Endothelial cell of umbilical vein (primary cell): ENCODE measurements around the gene IFI27. TPM values are rescaled to one million over a fixed set of nuclear protein-coding genes. Genes with fewer than 3 reads are reported as not detected.

ENCODE experiments used
- BruUV-seq: library from RNA; stranded (reverse); fragments of 400-500 nt; replicated peaks from 2 replicates; lab custom pipeline; 2021; lab: Mats Ljungman, UMichigan
- CTCF ChIA-PET: fragments of 300-600, 350-600 bp; sonication (Branson Sonifier 250); formaldehyde crosslinking; loops from one replicate; lab custom pipeline; 2021; ENCODE audit warnings: antibody characterized with exemption, inconsistent platforms; lab: Charles Lee
- POLR2A ChIA-PET: fragments of 300-600, 350-600 bp; sonication (Branson Sonifier 250); formaldehyde crosslinking; loops from one replicate; lab custom pipeline; 2021; ENCODE audit warnings: antibody characterized with exemption, inconsistent platforms; lab: Charles Lee
- DNase-seq: peaks from one replicate; pipeline ENCODE4 v3.0.0-alpha.2; 2011; ENCODE audit warnings: low read depth, low spot score
- FAIRE-seq: peaks from 2 replicates; lab custom pipeline; 2011; peaks lifted over from hg19 to GRCh38; lab: Jason Lieb, UNC
- H2AFZ ChIP-seq: 2 replicates; pipeline ENCODE4 v1.6.0; 2012; ENCODE audit warnings: low read depth, low read length, control low read depth, inconsistent platforms
- H3K27ac ChIP-seq: 2 replicates; pipeline ENCODE4 v1.5.1; 2011; ENCODE audit warnings: low read depth, mild to moderate bottlenecking, control low read depth, low read length, moderate library complexity; ENCODE audit not compliant: insufficient read depth
- H3K27me3 ChIP-seq, 2 experiments: 2 replicates each; pipeline versions ENCODE4 v1.6.0 to v1.6.1; 2011; ENCODE audit warnings: low read length in 2 of 2, mixed read lengths in 1 of 2; ENCODE audit not compliant: control insufficient read depth in 2 of 2, insufficient read depth in 2 of 2
- H3K36me3 ChIP-seq, 2 experiments: 2 replicates in 1 of 2; 3 replicates in 1 of 2; pipeline ENCODE4 v1.5.1; 2011; ENCODE audit warnings: low read length in 2 of 2, mild to moderate bottlenecking in 1 of 2, moderate library complexity in 1 of 2; ENCODE audit not compliant: control insufficient read depth in 2 of 2, insufficient read depth in 2 of 2; ENCODE audit errors: extremely low read depth in 1 of 2
- H3K4me1 ChIP-seq: 3 replicates; pipeline ENCODE4 v1.5.1; 2011; ENCODE audit warnings: mild to moderate bottlenecking, low read length; ENCODE audit not compliant: control insufficient read depth, insufficient read depth; ENCODE audit errors: extremely low read depth
- H3K4me2 ChIP-seq: 2 replicates; pipeline ENCODE4 v1.6.1; 2011; ENCODE audit warnings: low read length, control low read depth, mixed read lengths; ENCODE audit not compliant: insufficient read depth
- H3K4me3 ChIP-seq, 3 experiments: fragments of 200-600 bp in 1 of 3; sonication (generic), shearing (Covaris generic) in 1 of 3; replicated peaks in 1 of 3; 2 replicates each; pipeline ENCODE4 v1.5.1; 2011 to 2016; ENCODE audit warnings: control low read depth in 3 of 3, low read length in 3 of 3, mild to moderate bottlenecking in 2 of 3, inconsistent platforms in 1 of 3, low read depth in 1 of 3, moderate library complexity in 1 of 3; ENCODE audit not compliant: insufficient read depth in 1 of 3
- H3K79me2 ChIP-seq: 2 replicates; pipeline ENCODE4 v1.6.0; 2012; ENCODE audit warnings: low read length, inconsistent platforms; ENCODE audit not compliant: control insufficient read depth, insufficient read depth
- H3K9ac ChIP-seq: replicated peaks from 2 replicates; pipeline ENCODE3; 2011; ENCODE audit warnings: low read length, control low read depth; ENCODE audit not compliant: insufficient read depth; ENCODE audit errors: extremely low read depth
- H3K9me1 ChIP-seq: replicated peaks from 3 replicates; pipeline ENCODE4 v1.6.0; 2011; ENCODE audit warnings: mild to moderate bottlenecking, low read length; ENCODE audit not compliant: control insufficient read depth, insufficient read depth; ENCODE audit errors: extremely low read depth
- H3K9me3 ChIP-seq: replicated peaks from 2 replicates; pipeline ENCODE4 v1.5.1; 2012; ENCODE audit warnings: low read length, inconsistent platforms; ENCODE audit not compliant: control insufficient read depth, insufficient read depth
- H4K20me1 ChIP-seq: replicated peaks from 2 replicates; pipeline ENCODE3; 2011; ENCODE audit warnings: mild to moderate bottlenecking, low read length; ENCODE audit not compliant: control insufficient read depth, insufficient read depth; ENCODE audit errors: extremely low read depth
- CTCF ChIP-seq, 2 donors: IDR thresholded peaks; 1 replicate in 1 of 2; 2 replicates in 1 of 2; pipeline ENCODE4 v1.5.1; 2011; ENCODE audit warnings: low read length in 2 of 2, mild to moderate bottlenecking in 2 of 2, moderate library complexity in 2 of 2, control low read depth in 1 of 2, inconsistent platforms in 1 of 2, low read depth in 1 of 2; ENCODE audit not compliant: insufficient read depth in 1 of 2; ENCODE audit errors: extremely low read depth in 1 of 2
- EZH2 ChIP-seq: IDR thresholded peaks from 2 replicates; pipeline ENCODE4 v1.6.1; 2012; ENCODE audit warnings: borderline replicate concordance, low read depth, mild to moderate bottlenecking, moderate library complexity, low read length, inconsistent platforms; ENCODE audit not compliant: severe bottlenecking
- FOS ChIP-seq: IDR thresholded peaks from 2 replicates; pipeline ENCODE4 v1.6.1; 2011; ENCODE audit warnings: mild to moderate bottlenecking, low read length, moderate library complexity, borderline replicate concordance; ENCODE audit not compliant: insufficient read depth
- GATA2 ChIP-seq: IDR thresholded peaks from 2 replicates; pipeline ENCODE4 v1.7.0; 2011; ENCODE audit warnings: low read depth, mild to moderate bottlenecking, moderate library complexity, mixed read lengths, low read length; ENCODE audit not compliant: insufficient read length, insufficient read depth
- JUN ChIP-seq: IDR thresholded peaks from 2 replicates; pipeline ENCODE4 v1.6.1; 2011; ENCODE audit warnings: borderline replicate concordance, low read depth; ENCODE audit not compliant: insufficient read length, insufficient read depth
- MAX ChIP-seq: IDR thresholded peaks from 2 replicates; pipeline ENCODE4 v1.6.1; 2011; ENCODE audit not compliant: insufficient read depth, insufficient read length
- MYC ChIP-seq: IDR thresholded peaks from one replicate; pipeline ENCODE4 v1.6.1; 2011; ENCODE audit warnings: mild to moderate bottlenecking, low read depth, low read length
- POLR2A ChIP-seq: IDR thresholded peaks from 2 replicates; pipeline ENCODE4 v1.6.1; 2012; ENCODE audit warnings: low read depth, mild to moderate bottlenecking, control low read depth, low read length
- POLR2AphosphoS5 ChIP-seq: IDR thresholded peaks from 2 replicates; pipeline ENCODE4 v1.6.1; 2012; ENCODE audit warnings: low read depth, mild to moderate bottlenecking, control low read depth, low read length, moderate library complexity; ENCODE audit not compliant: insufficient read depth
- dilution Hi-C: fragments of 300-500 bp; cut with MboI; formaldehyde crosslinking; loops from one replicate; pipeline ENCODE4 v1.15.0; 2019; ENCODE audit warnings: low sequenced_read_pairs; ENCODE audit not compliant: extremely low pct_ligation_motif_present
- intact Hi-C: fragments of 100-400 bp; cut with micrococcal nuclease; formaldehyde crosslinking; loops from one replicate; pipeline ENCODE4 v1.10.0; 2022
- polyA plus RNA-seq, 4 experiments: library from polyadenylated mRNA; depleted of rRNA in 3 of 4; stranded (reverse) in 3 of 4; unstranded in 1 of 4; fragments of >200 nt; gene quantifications; 2 replicates each; pipeline versions ENCODE4 v1.2.1 to v1.2.3, GENCODE V29; 2011 to 2012; ENCODE audit warnings: missing spikeins in 1 of 4
- total RNA-seq: library from RNA; stranded (reverse); gene quantifications from 2 replicates; pipeline ENCODE4 v1.2.3, GENCODE V29; 2021

Gene IFI27
- total and polyA plus RNA-seq, 2 donors (not counting 3 experiments of a cell fraction or from before 2014, with no cell fraction given): 126 to 1,265 TPM

GRCh38 chr14:94136575-94137331 lies 26.2 kb downstream of the IFI27 start:
- H4K20me1 ChIP-seq: no peaks in the 10 kb centered on the region
- H3K27me3 ChIP-seq: peaks cover 3 to 11% of the 10 kb centered on the region in 2 experiments
- H3K4me1 ChIP-seq: no peaks in the 10 kb centered on the region
- peak; percentile 95 to 96 for TF ChIP-seq CTCF (IDR thresholded peaks at IDR 0.05; ENCODE audit: extremely low read depth in 1 of 2, insufficient read depth in 1 of 2, low read depth in 1 of 2, low read length in 2 of 2)
- TF ChIP-seq POLR2AphosphoS5: no peak
- H3K4me2 ChIP-seq: no peak overlapping the region
- ChIA-PET POLR2A (no interaction called here), CTCF (interaction anchor here (0.6 to 4.1 kb wide), 54 partner anchors 8 to 582 kb away, joined by 3 to 347 read pairs (median 6); partner anchors contain the start of genes DDX24, IFI27L1, IFI27L2 and OTUB2)
- H2AFZ ChIP-seq: no peak overlapping the region
- no peak overlapping the region for H3K4me3 ChIP-seq
- DNase-seq (peak; percentile 80), FAIRE-seq (peak; percentile 91)
- intact Hi-C loops: loop anchor here (1.0 to 10.0 kb wide), 8 partner anchors 44 to 482 kb away; partner anchors contain the start of genes DDX24 and IFI27L1
- BruUV-seq: no TSS peak
- no peak overlapping the region for H3K9ac ChIP-seq
- H3K36me3 ChIP-seq: no peaks in the 10 kb centered on the region
- no peak overlapping the region for H3K27ac ChIP-seq
- H3K9me1 ChIP-seq: no peaks in the 10 kb centered on the region
- no peaks in the 10 kb centered on the region for H3K9me3 ChIP-seq
- dilution Hi-C loops: no loop called here
- H3K79me2 ChIP-seq: no peaks in the 10 kb centered on the region

- Histone ChIP-seq H3K4me2 (no peak overlapping the region), H3K79me2 (no peaks in the 10 kb centered on the region), H3K9ac (no peak overlapping the region), H3K27ac (no peak overlapping the region), H3K9me1 (no peaks in the 10 kb centered on the region), H3K27me3 (peaks cover 3 to 11% of the 10 kb centered on the region in 2 experiments), H2AFZ (no peak overlapping the region), H3K36me3 (no peaks in the 10 kb centered on the region), H3K4me1 (no peaks in the 10 kb centered on the region), H4K20me1 (no peaks in the 10 kb centered on the region), H3K4me3 (no peak overlapping the region), H3K9me3 (no peaks in the 10 kb centered on the region)
- FAIRE-seq (no peak), DNase-seq (no peak)
- intact Hi-C loops: loop anchor here (10.0 kb wide), 2 partner anchors 407 to 483 kb away; no protein-coding TSS in a partner anchor
- dilution Hi-C loops: no loop called here
- TF ChIP-seq JUN (no peak), FOS (no peak), CTCF (IDR thresholded peaks at IDR 0.05; ENCODE audit: extremely low read depth in 1 of 2, insufficient read depth in 1 of 2, low read depth in 1 of 2, low read length in 2 of 2) (no peak), MYC (no peak), GATA2 (no peak), POLR2A (no peak), MAX (no peak), POLR2AphosphoS5 (no peak), EZH2 (no peak)
- CTCF ChIA-PET: interaction anchor here (1.2 to 4.1 kb wide), 5 partner anchors 9 to 198 kb away, joined by 4 to 347 read pairs (median 13); partner anchors contain the start of gene IFI27L2
- BruUV-seq: no TSS peak
- POLR2A ChIA-PET: no interaction called here
These were observed 27.7 kb downstream of the IFI27 start for GRCh38 chr14:94138251-94138650.
